ENCODE data around the gene FOXP4.

FOXP4 gene

DNA sequence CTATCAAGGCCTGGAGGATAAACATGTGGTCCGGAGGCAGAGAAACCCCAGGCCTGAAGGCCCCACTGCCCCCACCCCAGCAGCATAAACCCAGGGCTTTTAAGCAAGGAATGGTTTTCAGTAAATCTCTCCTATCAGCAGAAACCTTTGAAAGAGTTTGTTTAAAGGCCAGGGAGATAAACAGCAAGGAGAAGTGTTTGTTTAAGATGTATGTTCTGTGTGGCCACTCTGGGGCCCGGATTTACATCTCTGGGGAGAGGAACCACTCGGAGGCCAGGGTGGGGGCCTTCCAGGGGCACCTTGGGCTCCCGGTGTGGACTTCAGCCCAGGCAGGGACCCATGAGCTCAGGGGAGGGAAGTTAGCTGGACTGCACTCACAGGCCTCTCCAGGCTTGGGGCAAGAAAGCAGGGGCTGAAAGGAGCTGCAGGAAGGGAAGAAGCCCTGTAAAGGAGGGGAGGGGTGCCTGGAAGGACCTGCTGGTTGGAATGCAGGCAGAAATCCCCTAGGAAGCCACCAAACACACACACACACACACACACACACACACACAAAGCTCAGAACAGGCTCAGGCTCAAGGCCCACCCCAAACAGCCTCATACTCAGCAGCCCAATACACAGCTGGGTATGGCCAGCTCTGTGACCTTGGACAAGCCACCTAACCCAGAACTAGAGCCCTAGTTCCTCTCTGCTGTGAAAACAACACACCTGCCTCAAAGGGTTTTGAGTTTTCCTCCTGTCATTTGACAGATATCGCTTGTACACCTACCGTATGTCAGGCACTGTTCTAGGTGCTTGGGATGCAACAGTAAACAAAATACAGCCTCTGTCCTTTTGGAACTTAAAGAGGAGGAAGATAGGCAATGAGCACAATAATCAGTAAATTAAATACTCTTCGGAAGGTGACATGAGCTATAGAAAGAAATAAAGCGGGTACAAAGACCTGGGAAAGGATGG is 26.2 kb upstream of the FOXP4 start:
- DNase-seq (ENCODE audit: low read depth in 2 of 2) = no peak

DNA sequence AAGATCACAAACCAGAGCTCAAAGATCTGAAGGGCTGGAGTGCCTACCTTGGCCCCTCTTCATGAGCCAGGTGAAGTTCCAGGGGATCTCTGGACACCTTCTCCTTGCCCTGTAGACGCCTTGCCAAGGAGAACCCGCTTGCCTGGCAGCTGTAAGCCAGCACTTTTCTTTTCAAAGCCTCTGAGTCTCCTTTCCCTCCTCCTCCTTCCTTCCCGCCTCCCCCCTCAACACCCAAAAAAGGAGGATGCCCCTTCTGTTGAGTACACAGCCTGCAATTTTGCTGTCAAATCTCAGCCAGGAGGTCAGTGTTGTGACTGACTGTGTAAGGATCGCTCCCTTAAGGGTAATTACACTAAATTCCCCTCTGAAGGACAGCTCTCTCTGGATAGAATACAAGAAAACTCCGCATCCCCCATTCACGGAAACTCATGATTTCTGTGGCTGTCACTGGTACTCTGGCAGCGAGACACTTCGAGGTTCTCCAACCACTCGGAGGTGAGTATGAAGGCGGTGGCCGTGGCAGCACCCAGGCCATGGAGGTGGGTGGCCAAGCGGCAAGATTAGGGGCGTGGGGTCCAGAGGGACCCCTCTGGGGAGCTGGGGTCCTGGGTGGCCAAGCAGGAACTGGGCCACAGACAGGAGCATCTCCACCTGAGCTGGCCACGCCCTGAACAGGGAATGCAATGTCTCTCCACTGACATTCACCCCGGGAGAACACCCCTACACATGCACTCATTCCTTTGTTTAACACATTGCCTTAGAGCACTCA is 23.2 kb upstream of the FOXP4 start:
- DNase-seq (ENCODE audit: low read depth in 2 of 2) = no peak

DNA sequence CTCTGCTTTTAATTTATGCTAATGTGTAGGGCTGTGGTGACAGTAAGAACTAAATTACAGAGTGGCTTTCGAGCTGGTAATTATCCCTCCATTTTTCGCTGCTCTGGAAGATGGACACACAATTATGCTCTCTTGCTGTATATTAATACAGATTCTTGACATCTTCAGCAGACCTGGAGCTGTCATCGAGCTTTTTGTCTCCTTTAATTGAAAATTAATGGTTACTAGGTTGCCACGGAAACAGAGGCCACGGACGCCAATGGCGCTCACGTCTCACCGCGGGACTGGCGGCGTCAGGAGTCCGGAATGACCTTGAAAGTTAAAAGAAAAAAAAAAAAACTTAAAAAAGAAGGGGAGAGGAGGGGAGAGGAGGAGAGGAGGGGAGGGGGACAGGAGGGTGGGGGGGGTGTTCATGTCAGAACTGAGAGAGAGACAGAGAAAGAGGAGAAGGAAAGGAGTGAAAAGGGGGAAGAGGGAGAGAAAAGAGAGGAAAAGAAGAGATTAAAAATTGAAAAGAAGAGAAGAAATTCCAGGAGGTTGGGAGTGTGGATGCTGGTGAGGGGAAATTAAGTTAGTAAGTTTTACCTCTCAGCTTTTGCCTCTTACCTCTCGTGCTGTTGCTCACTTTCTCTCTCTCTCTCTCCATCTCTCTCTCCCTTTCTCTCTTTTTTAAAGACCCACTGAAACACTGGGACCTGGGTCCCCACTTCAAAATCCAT is 22.1 kb upstream of the FOXP4 start:
- no peak for DNase-seq (ENCODE audit: low read depth in 2 of 2)

DNA sequence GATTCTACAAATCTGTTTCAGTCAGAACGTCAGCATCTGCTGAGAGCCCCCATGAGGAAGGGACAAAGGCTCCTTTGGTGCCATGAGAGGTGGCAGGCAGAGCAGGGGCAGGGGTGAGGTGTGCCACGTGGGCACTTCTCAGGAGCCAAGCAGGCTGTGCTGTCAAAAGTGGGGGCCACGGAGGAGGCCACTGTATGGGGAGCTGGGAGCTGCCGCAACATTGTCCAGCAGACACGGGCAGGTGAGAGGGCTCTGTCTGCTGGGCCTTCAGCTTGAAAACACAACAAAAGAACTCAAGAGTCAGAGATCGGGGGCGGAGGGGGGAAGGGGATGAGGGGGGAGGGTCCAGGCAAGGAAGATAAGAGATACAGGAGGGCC is 21.6 kb upstream of the FOXP4 start:
- DNase-seq (ENCODE audit: low read depth in 2 of 2) = no peak

DNA sequence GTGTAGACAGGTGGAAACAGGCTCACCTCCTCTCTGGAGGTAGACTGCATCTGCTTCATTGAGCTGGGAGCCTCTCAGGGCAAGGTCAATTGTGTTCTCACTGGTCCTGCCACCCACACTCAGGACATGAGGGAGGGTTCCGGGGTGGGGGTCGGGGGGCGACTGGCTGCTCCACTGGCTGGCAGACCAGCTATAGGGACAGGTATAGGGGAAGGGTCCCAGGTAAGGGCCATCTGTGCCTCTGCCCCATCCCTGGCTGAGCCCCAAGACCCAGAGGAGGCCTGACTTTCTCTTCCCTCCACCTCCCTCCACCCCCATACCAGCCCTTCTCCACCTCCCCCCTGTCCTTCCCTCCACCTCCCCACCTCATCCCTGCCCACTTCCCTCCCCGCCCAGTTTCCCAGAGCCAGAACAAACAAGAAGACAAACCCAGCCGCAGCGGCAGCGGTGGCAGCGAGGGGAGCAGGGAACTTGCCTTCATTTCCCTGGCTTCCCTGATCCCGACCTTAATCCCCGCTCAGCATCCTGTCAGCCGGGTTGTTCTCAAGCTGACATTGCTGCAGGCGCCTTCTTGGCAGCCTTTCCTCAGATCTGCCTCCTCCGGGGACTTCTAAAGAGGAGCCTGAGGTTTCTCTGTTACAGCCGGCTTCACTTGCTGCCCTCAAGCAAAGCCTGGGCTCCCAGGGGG is 18.3 kb upstream of the FOXP4 start:
- no peak for DNase-seq (ENCODE audit: low read depth in 2 of 2)

DNA sequence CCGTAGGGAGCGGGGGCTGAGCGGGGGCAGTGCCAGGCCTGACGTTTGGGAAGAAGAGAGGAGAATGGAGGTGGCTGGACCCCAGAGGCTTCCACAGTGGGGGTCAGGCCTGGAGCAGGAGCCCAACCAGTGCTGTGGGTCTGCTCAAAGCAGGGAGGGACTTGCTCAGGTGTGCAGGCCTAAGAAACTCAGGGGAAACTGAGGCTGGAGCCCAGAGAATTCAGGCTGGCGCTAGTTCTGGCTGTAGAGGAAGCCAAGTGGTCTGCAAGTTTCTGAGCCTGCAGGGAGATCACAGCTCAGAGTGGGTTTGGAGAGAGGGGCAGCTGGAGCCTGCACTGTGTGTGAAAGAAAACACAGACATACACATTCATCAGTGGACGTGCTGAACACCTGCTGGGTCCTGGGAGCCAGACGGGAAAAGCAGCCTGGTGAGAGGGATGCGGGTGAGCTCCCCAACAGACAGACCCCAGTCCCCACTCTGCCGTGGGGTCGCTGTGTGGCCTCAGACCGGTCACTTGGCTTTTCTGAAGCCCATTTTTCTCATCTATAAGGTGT is 17.7 kb upstream of the FOXP4 start:
- DNase-seq (ENCODE audit: low read depth in 2 of 2) = no peak

DNA sequence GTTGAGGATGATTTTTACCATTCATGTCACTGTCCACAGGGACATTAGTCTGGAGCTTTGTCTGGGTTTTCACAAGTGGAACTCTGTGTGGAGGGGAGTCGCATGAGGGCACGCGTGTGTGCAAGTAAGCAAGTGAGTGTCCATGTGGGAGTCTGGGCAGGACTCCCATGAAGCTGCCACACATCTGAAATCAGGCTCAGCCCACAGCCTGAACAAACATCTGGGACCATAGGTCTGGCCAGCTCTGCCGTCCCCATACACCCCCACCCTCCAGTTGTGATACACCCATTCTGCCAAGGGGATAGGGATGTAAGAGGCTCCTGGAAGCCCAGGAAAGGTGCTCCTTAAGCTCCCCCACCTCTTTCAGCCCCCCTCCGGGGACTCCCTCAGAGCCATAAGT is 17.1 kb upstream of the FOXP4 start:
- DNase-seq (ENCODE audit: low read depth in 2 of 2) = no peak

DNA sequence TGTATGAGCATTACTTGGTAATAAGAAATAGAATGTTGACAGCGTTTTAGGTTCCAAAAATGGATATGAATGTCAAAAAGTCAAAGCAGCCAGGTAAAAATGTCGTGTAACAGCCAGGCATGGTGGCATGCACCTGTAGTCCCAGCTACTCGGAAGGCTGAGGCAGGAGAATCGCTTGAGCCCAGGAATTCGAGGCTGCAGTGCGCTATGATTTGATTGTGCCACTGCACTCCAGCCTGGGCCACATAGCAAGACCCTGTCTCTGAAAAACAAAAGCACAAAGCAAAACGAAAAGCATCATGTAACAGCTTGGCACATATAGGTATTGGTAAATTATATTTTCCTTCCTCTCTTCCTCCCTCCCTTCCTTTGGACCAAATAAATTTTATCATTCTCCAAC is 16.2 kb upstream of the FOXP4 start:
- DNase-seq (ENCODE audit: low read depth in 2 of 2) = no peak

DNA sequence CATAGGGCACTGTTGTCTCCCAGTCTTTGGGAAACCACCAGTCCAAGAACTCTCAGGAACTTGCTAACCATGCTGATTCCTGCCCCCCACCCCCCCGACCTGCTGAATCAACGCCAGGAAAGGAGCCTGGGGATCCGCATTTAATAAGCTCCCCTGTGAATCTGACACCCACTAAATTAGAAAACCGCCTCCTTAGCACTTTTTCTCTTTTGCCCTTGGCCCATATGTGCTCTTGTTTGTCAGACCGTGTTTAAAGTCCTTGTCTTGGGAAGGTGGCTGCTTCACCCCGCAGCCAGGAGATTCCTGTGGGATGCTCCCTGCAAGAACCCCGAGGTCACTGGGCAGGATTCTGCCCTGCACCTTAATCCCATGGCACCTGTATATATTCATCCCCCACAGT is 15.7 kb upstream of the FOXP4 start:
- no peak for DNase-seq (ENCODE audit: low read depth in 2 of 2)

DNA sequence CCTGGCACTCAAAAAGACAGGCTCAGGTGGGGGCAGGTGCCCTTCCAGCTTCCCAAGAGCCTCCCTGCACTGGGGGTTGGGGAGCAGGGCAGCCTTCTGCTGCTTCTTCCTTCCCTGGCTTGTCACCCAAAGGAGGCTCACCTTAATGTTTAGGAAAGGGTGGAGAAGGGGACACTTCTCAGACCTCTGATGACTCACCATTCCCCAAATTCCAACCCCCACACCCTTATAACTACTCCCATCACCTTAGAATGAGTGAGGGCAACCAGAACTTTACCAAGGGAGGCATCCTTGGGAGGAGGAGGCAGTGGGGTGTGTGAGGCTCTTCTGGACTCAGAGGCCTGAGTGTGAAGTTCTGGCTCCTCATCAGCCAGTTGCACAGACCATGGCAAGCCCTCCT is 15.2 kb upstream of the FOXP4 start:
- no peak for DNase-seq (ENCODE audit: low read depth in 2 of 2)

DNA sequence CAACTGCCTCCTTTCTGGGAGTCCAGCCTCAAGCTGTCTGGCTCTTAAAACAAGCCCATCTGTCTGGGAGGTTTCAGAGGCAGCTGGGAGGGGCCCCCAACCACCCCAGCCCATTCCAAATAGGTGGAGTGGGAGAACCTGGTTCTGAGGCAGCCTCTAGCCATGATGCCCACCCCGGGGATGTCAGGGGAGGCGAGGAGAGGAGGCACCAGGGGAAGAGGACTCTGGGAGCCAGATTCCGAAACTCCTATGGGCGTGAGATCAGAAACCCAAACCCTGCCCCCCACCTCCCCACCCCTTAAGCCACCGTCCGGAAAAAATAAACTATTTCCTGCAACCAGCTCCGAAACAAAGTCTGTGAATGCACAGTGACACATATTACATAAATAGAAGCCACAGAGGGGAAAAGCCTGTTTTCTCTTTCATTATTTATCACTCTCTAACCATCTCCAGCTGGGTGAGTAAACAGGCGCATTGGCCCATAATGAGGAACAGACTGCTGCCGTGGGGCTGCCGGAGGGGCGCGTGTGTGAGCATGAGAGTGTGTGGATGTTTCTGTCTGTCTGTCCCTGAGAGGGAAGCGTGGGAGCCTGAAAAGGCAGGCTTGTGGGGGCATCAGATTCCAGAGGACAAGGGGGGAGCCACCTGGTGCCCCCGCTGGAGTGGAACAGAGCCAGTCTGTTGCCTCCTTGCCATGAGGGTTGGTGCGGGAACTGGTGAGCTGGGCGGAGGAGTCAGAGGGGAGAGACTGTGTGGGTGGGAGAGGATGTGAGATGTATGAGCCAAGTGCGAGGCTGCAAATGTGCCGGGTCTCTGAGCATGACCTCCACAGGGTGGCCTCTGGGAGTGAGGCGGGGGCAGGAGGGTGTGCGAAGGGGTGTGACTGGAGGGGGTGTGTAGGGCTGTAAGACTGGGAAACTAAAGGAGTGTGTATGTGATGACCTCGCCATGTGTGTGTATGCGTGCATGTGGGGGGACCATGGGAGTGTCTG is 14.3 kb upstream of the FOXP4 start:
- peak; percentile 62 to 70 for DNase-seq (ENCODE audit: low read depth in 2 of 2)

DNA sequence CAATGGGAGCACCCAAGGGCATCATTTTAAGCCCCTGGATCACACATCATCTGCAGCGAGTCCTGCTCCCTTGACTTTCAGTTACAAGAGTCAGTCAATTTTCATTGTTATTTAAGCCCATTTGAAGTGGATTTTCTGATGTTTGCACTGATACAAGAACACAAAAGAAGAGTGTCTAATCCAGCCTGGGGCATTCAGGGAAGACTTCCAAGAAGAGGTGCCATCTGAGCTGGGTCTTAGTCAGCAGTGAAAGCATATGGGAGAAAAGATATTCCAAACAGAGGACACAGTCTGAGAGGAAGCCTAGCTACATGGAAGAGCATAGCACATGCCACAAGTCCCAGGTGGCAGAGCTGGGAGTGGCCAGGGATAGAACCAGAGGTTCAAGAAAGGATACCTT is 10.4 kb upstream of the FOXP4 start:
- DNase-seq (ENCODE audit: low read depth in 2 of 2) = no peak

DNA sequence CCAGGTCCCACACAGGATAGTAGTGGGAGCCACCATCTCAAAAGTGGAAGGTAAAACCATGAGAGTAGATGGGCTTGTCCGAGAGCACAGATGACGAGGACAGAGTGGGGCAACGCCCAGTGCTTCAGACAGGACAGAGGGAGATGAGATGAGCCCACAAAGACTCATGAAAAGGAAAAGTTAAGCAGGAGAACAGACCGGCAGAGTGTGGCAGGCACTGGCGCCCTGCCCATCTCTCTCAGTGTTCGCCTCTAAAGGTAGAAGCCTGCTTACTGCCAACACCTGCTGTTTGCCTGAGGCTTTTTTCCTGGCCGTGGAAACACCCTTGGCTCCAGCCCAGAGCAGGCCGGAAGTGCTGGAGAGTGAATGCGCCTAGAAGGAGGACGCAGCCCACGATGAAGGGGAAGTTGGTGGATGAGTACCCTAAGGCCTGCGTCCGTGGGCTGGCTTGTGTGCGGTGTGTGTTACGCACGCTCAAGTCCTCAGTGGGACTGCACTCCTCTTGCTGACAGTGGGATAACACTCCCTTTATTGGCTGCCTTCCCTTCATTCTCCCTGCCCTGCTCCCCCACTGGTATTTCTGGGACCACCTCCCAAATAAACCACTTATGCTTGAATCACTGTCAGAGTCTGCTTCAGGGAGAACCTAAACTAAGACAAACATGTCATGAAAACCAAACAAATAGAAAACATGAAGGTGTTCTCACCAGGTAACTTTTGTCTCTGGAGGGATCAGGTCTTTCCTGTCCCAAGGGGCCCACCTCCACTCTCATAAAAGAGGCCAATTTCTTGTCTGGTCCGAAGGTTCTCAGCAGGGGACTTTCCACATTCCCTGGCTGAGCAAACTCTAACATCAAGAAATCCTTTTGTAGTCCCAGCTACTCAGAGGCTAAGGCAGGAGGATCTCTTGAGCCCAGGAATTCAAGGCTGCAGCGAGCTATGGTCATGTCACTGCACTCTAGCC is 9.1 kb upstream of the FOXP4 start:
- DNase-seq (ENCODE audit: low read depth in 2 of 2) = no peak

DNA sequence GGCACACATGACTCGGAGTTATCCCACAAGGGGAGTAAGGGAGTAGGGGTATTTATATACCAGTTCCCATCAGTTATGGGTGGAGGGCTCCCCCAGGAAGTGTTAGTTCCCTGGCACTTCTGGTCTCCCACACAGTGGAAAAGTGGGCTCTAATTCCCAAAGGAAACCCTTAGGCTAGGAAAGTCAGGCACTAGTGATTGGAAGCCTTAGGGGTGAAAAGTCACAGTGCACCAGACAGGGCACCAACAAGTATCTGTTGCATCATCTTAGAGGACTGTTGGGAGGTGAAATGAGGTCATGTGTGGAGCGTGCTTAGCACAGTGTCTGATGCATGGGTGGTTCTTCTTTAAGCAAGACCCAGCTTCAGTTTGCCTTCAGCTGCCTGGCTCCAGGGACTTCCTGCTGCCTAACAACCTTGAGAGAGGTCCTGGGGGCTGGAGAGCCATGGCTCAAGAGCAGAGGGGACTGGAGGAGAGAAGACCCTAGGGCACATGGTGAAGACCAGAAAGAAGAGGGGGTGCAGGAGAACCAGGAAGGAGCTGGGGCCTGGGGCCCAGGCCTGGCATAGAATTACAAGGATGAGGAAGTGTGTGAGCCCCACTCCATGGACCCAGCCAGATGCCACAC is 7.5 kb upstream of the FOXP4 start:
- no peak for DNase-seq (ENCODE audit: low read depth in 2 of 2)

DNA sequence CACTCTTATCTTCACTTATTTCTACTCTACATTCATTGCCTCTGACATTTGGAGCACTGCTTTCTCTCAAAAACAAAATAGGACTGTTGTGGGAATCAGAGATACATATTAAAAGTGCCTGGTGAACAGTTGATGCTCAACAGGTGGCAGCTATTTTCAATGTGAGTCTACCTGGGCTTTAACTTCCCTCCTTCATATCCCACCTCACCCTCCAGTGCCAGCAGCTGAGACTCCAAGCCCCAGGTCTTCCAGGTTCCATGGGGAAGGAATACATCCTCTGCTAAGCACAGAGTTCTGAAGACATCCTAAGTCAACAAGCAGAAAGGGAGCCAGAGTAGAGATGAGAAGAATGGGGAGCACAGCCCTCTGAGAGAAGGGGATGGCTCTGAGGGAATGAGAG is 7.0 kb upstream of the FOXP4 start:
- DNase-seq (ENCODE audit: low read depth in 2 of 2) = no peak

DNA sequence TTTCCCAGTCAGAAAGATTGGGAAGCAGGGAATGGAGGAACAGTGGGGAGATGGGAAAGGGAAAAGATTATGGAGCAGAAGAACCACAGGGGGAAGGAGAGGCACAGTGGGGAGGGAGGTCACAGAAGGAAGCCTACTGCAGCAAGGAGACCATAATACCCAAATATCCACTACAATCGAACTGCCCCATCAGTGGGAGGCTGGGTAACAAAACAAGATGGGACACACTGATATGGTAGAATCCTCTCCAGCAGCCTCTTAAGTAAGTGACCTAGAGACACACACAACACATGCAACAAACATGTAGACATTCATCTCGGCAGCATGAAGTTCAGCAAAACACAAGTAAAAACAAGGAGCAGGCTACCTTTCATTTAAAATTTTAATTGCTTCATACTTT is 4.8 kb upstream of the FOXP4 start:
- DNase-seq (ENCODE audit: low read depth in 2 of 2) = no peak

DNA sequence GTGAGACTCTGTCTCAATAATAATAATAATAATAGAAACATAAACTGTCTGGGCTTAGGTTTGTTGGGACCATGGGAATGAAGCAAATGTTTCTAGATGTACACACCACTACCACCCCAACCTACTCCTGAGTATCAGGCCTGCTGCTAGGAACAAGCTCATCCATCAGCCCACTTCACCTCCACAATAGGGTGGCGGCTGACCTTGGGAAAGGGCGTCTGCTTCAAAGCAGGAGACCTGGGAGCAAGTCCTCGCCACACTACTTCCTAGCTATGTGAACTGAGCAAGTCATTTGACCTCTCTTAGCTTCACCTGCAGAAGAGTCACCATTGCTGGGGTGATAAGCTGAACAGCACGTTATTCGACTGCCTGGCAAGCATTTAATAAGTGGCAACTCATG is 3.1 kb upstream of the FOXP4 start:
- no peak for DNase-seq (ENCODE audit: low read depth in 2 of 2)

DNA sequence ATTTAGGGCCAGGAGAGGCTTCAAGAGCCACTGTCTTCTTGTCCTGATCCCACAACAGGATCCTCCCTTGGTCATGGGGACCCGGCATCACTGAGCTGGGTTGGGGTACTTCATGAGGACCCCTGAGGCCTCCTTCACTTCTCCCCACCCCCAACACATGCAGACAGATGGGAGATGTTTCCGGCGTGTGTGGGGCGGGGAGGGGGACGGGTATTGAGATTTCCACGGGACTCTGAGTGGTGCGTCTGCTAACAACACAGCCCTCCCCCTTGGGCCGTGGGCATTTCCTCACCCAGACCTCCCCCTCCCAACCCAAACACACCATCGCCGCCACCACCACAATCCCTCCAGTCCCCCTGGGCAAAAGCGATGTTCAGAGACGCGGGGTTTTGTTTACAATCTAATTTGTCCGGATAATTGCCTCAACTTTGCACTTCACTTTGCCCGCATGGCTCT is 906 bp upstream of the FOXP4 start:
- no peak for DNase-seq (ENCODE audit: low read depth in 2 of 2)

DNA sequence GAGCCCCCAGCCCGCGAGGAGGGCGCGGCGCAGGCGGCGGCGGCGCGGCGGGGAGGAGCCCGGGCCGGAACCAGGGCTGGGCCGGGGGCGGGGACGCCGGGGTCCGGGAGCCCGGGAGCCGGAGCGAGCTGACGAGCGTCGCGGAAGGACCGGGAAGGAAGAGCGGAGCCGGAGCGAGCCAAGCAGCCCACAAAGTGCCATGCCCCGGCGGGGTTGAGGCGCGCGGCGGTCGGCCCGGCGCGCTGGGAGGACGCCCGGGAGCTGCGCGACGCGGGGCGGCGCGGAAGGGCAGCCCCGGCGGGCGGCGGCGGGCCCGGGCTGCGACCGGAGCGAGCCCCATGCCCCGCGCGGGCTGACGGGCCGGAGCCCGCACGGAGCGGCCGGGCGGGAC is 289 bp downstream of the FOXP4 start:
- no peak for DNase-seq (ENCODE audit: low read depth in 2 of 2)

Measured in stimulated activated CD4-positive, alpha-beta T cell treated with anti-CD3 and anti-CD28 coated beads, Interleukin-15, amount 100 ng/mL, for 48 hours (primary cell).